HG03060 (cell line): ENCODE data around the gene SMIM31.

ENCODE experiments used
- ATAC-seq: cut with Tn5 transposase; IDR thresholded peaks from one replicate; pipeline ENCODE4 v1.9.1; 2021; ENCODE audit warnings: low read depth, moderate number of reproducible peaks; ENCODE audit not compliant: unreplicated experiment

The SMIM31 gene

GRCh38 chr4:164753873-164754488, at the start of gene SMIM31:
SMIM31 (plus strand) TSS chr4:164754131; CDS start chr4:164770444, 16,313 bp downstream.
- ATAC-seq = no peak

GRCh38 chr4:164706675-164707074, 47.3 kb upstream of the SMIM31 start:
- no peak for ATAC-seq

GRCh38 chr4:164716901-164717300, 37.0 kb upstream of the SMIM31 start:
- ATAC-seq = no peak

- ATAC-seq = no peak
Observed at GRCh38 chr4:164718827-164719226, 35.1 kb upstream of the SMIM31 start.

GRCh38 chr4:164725066-164725465, 28.9 kb upstream of the SMIM31 start:
- no peak for ATAC-seq

- ATAC-seq = no peak
Observed at GRCh38 chr4:164730705-164731393, 23.1 kb upstream of the SMIM31 start.

- ATAC-seq = peak; percentile 64
Observed at GRCh38 chr4:164731827-164732474, 22.0 kb upstream of the SMIM31 start.

- no peak for ATAC-seq
Observed at GRCh38 chr4:164734484-164734883, 19.4 kb upstream of the SMIM31 start.

- no peak for ATAC-seq
Observed at GRCh38 chr4:164748375-164748774, 5.6 kb upstream of the SMIM31 start.

- no peak for ATAC-seq
Observed at GRCh38 chr4:164755432-164755831, 1.5 kb downstream of the SMIM31 start.

- no peak for ATAC-seq
Observed at GRCh38 chr4:164756686-164757085, 2.8 kb downstream of the SMIM31 start.

- ATAC-seq = no peak
Observed at GRCh38 chr4:164761241-164761640, 7.3 kb downstream of the SMIM31 start.

GRCh38 chr4:164761746-164762275, 7.9 kb downstream of the SMIM31 start:
- ATAC-seq = no peak

- ATAC-seq = no peak
Observed at GRCh38 chr4:164765096-164765495, 11.2 kb downstream of the SMIM31 start.

GRCh38 chr4:164765833-164766232, 11.9 kb downstream of the SMIM31 start:
- ATAC-seq = no peak

GRCh38 chr4:164768516-164768915, 14.6 kb downstream of the SMIM31 start:
- ATAC-seq = peak; percentile 60

GRCh38 chr4:164770010-164770724, 16.2 kb downstream of the SMIM31 start:
- ATAC-seq = no peak

GRCh38 chr4:164771088-164771487, 17.2 kb downstream of the SMIM31 start:
- no peak for ATAC-seq

GRCh38 chr4:164772076-164772475, 18.1 kb downstream of the SMIM31 start:
- ATAC-seq = no peak

- ATAC-seq = no peak
Observed at GRCh38 chr4:164779080-164779479, 25.1 kb downstream of the SMIM31 start.

GRCh38 chr4:164779811-164780216, 25.9 kb downstream of the SMIM31 start:
- ATAC-seq = no peak
